Activated CD8-positive, alpha-beta T cell treated with anti-CD3 and anti-CD28 coated beads for 36 hours (primary cell): ENCODE measurements around the gene LAD1. TPM values are rescaled to one million over a fixed set of nuclear protein-coding genes. Genes with fewer than 3 reads are reported as not detected.

Source experiments
- ATAC-seq: fragments of 200-7000 bp; cut with Tn5 transposase; one replicate; pipeline ENCODE4 v1.10.0; 2021; ENCODE audit warnings: mild to moderate bottlenecking, moderate library complexity
- CTCF ChIA-PET: fragments of 350-600 bp; sonication (Branson Sonifier 250); formaldehyde crosslinking; loops from one replicate; lab custom pipeline; 2021; ENCODE audit warnings: antibody characterized with exemption; lab: Charles Lee
- POLR2A ChIA-PET: fragments of 350-600 bp; sonication (Branson Sonifier 250); formaldehyde crosslinking; loops from one replicate; lab custom pipeline; 2021; ENCODE audit warnings: antibody characterized with exemption; lab: Charles Lee
- DNase-seq: peaks from one replicate; pipeline ENCODE4 v3.0.0-alpha.2; 2020
- H3K27ac Mint-ChIP-seq: one replicate; pipeline ENCODE4 v1.8.0; 2021; ENCODE audit warnings: mild to moderate bottlenecking, mixed read lengths
- H3K27me3 Mint-ChIP-seq: one replicate; pipeline ENCODE4 v1.8.0; 2021; ENCODE audit warnings: mixed read lengths
- H3K36me3 Mint-ChIP-seq: one replicate; pipeline ENCODE4 v1.8.0; 2021; ENCODE audit warnings: low read depth, mixed read lengths
- H3K4me1 Mint-ChIP-seq: one replicate; pipeline ENCODE4 v1.8.0; 2021; ENCODE audit warnings: low read depth, mixed read lengths
- H3K4me3 Mint-ChIP-seq: one replicate; pipeline ENCODE4 v1.8.0; 2021; ENCODE audit warnings: mild to moderate bottlenecking, moderate library complexity, mixed read lengths
- H3K9me3 Mint-ChIP-seq: one replicate; pipeline ENCODE4 v1.8.0; 2021; ENCODE audit warnings: mixed read lengths
- CTCF ChIP-seq: fragments of 200-600 bp; IDR thresholded peaks from one replicate; pipeline ENCODE4 v1.8.0; 2022; ENCODE audit warnings: antibody characterized with exemption, mild to moderate bottlenecking
- intact Hi-C: fragments of 100-400 bp; cut with micrococcal nuclease; formaldehyde crosslinking; loops from one replicate; pipeline ENCODE4 v1.10.0; 2022
- total RNA-seq, 2 experiments: library from RNA; stranded (reverse); gene quantifications; one replicate each; pipeline ENCODE4 v1.2.3, GENCODE V29; 2021

The LAD1 gene
- total RNA-seq, 2 experiments from 2014 or later: not detected

- ChIA-PET CTCF (interaction anchor here (1.3 to 2.0 kb wide), 3 partner anchors 10 to 48 kb away, joined by 3 to 6 read pairs (median 5); no protein-coding TSS in a partner anchor), POLR2A (no interaction called here)
- H3K27ac Mint-ChIP-seq: no peak overlapping the region
- ATAC-seq: no peak
- DNase-seq: no peak
- H3K9me3 Mint-ChIP-seq: no peaks in the 10 kb centered on the region
- no peaks in the 10 kb centered on the region for H3K4me1 Mint-ChIP-seq
- no peak overlapping the region for H3K4me3 Mint-ChIP-seq
- intact Hi-C loops: no loop called here
- no peaks in the 10 kb centered on the region for H3K36me3 Mint-ChIP-seq
- peaks cover 27% of the 10 kb centered on the region for H3K27me3 Mint-ChIP-seq
- no peak for TF ChIP-seq CTCF
Measured at GRCh38 chr1:201395936-201396335, 3.2 kb downstream of the LAD1 start.

GRCh38 chr1:201394591-201394990 lies 4.5 kb downstream of the LAD1 start:
- CTCF ChIA-PET: no interaction called here
- H3K27ac Mint-ChIP-seq: no peak overlapping the region

GRCh38 chr1:201393076-201393475 lies 6.0 kb downstream of the LAD1 start:
- ATAC-seq: no peak

More at GRCh38 chr1:201394591-201394990, 4.5 kb downstream of the LAD1 start:
- TF ChIP-seq CTCF: no peak
- intact Hi-C loops: no loop called here
- POLR2A ChIA-PET: no interaction called here
- no peak for ATAC-seq
- DNase-seq: no peak
- Mint-ChIP-seq H3K36me3 (no peaks in the 10 kb centered on the region), H3K27me3 (peaks cover 15% of the 10 kb centered on the region), H3K9me3 (no peaks in the 10 kb centered on the region), H3K4me3 (no peak overlapping the region), H3K4me1 (no peaks in the 10 kb centered on the region)

GRCh38 chr1:201391651-201392511 lies 7.2 kb downstream of the LAD1 start:
- Mint-ChIP-seq H3K4me1 (no peaks in the 10 kb centered on the region), H3K36me3 (no peaks in the 10 kb centered on the region), H3K27me3 (peaks cover 1% of the 10 kb centered on the region), H3K9me3 (no peaks in the 10 kb centered on the region), H3K27ac (no peak overlapping the region), H3K4me3 (no peak overlapping the region)
- CTCF ChIA-PET: interaction anchor here (1.1 kb wide), 1 partner anchor 20 kb away, joined by 3 read pairs; no protein-coding TSS in a partner anchor
- no peak for TF ChIP-seq CTCF
- POLR2A ChIA-PET: interaction anchor here (0.6 kb wide), 1 partner anchor 17 kb away, joined by 3 read pairs; no protein-coding TSS in a partner anchor
- DNase-seq (no peak), ATAC-seq (no peak)
- intact Hi-C loops: no loop called here

More at GRCh38 chr1:201393076-201393475, 6.0 kb downstream of the LAD1 start:
- H3K27me3 Mint-ChIP-seq: peaks cover 7% of the 10 kb centered on the region
- H3K27ac Mint-ChIP-seq: no peak overlapping the region
- no peaks in the 10 kb centered on the region for H3K9me3 Mint-ChIP-seq
- no peaks in the 10 kb centered on the region for H3K4me1 Mint-ChIP-seq
- intact Hi-C loops: no loop called here
- no peak overlapping the region for H3K4me3 Mint-ChIP-seq
- no peak for DNase-seq
- CTCF ChIA-PET: interaction anchor here (1.1 kb wide), 1 partner anchor 21 kb away, joined by 3 read pairs; no protein-coding TSS in a partner anchor
- POLR2A ChIA-PET: no interaction called here
- TF ChIP-seq CTCF: no peak
- H3K36me3 Mint-ChIP-seq: no peaks in the 10 kb centered on the region

GRCh38 chr1:201391225-201391624 lies 7.9 kb downstream of the LAD1 start:
- POLR2A ChIA-PET: no interaction called here
- Mint-ChIP-seq H3K36me3 (no peaks in the 10 kb centered on the region), H3K27me3 (peaks cover 1% of the 10 kb centered on the region), H3K27ac (no peak overlapping the region), H3K4me1 (no peaks in the 10 kb centered on the region), H3K9me3 (no peaks in the 10 kb centered on the region), H3K4me3 (no peak overlapping the region)
- CTCF ChIA-PET: no interaction called here
- DNase-seq (no peak), ATAC-seq (no peak)
- intact Hi-C loops: no loop called here
- TF ChIP-seq CTCF: no peak
